Parathyroid adenoma (tissue), 2 donors: ENCODE measurements around the gene CAMTA1.

Experiments used
- H2AFZ ChIP-seq: fragments of 300-600 bp; sonication (generic); one replicate; pipeline ENCODE4 v1.7.0; 2017; ENCODE audit warnings: antibody characterized with exemption, mild to moderate bottlenecking
- H3K27ac ChIP-seq: fragments of 300-600 bp; sonication (generic); one replicate; pipeline ENCODE4 v1.7.0; 2017
- H3K27me3 ChIP-seq: fragments of 300-600 bp; sonication (generic); one replicate; pipeline ENCODE4 v1.7.0; 2017; ENCODE audit warnings: low read length; ENCODE audit not compliant: control insufficient read depth, insufficient read depth
- H3K36me3 ChIP-seq: fragments of 300-600 bp; sonication (generic); one replicate; pipeline ENCODE4 v1.7.0; 2017; ENCODE audit warnings: low read length; ENCODE audit not compliant: control insufficient read depth, insufficient read depth
- H3K4me1 ChIP-seq: fragments of 300-600 bp; sonication (generic); one replicate; pipeline ENCODE4 v1.7.0; 2017; ENCODE audit warnings: control low read depth
- H3K4me2 ChIP-seq: fragments of 300-600 bp; sonication (generic); one replicate; pipeline ENCODE4 v1.7.0; 2017; ENCODE audit warnings: low read length
- H3K4me3 ChIP-seq: fragments of 300-600 bp; sonication (generic); one replicate; pipeline ENCODE4 v1.7.0; 2017; ENCODE audit warnings: low read depth, low read length
- H3K79me2 ChIP-seq: fragments of 300-600 bp; sonication (generic); one replicate; pipeline ENCODE4 v1.7.0; 2017; ENCODE audit warnings: control low read depth
- H3K9ac ChIP-seq: fragments of 300-600 bp; sonication (generic); one replicate; pipeline ENCODE4 v1.7.0; 2017; ENCODE audit warnings: mild to moderate bottlenecking
- H3K9me3 ChIP-seq: fragments of 300-600 bp; sonication (generic); one replicate; pipeline ENCODE4 v1.7.0; 2017; ENCODE audit warnings: low read length; ENCODE audit not compliant: control insufficient read depth
- CTCF ChIP-seq: fragments of 300-600 bp; sonication (generic); IDR thresholded peaks from one replicate; pipeline ENCODE4 v1.7.0; 2017; ENCODE audit warnings: antibody characterized with exemption, mild to moderate bottlenecking
- donor health status: primary hyperparathyroidism.

Gene CAMTA1

DNA sequence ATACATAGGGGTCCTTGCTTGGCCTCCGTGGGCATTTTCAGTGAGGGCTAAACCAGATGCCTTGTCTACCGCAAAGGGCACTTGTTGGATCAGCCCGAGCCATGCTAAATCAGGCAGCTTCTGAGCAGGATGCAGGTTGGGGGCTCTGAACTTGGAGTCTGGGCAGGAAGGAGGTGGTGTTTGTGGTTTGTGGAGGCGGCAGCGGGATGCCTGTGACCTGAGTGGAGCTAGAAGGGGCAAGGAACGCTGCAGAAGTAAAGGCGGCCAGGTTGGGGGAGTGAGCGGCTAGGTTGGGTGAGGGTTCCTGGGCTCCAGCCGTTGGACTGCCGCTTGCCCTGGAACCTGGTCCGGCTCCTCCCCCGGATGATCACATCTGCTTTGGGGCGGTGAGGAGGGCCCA lies 183.9 kb downstream of the CAMTA1 start:
- Histone ChIP-seq H3K27me3 (no peaks in the 10 kb centered on the region), H3K27ac (no peak overlapping the region), H3K4me1 (no peaks in the 10 kb centered on the region), H3K4me2 (no peak overlapping the region), H3K36me3 (no peaks in the 10 kb centered on the region), H3K9me3 (no peaks in the 10 kb centered on the region), H2AFZ (no peak overlapping the region), H3K79me2 (no peaks in the 10 kb centered on the region), H3K4me3 (no peak overlapping the region), H3K9ac (no peak overlapping the region)
- no peak for TF ChIP-seq CTCF

DNA sequence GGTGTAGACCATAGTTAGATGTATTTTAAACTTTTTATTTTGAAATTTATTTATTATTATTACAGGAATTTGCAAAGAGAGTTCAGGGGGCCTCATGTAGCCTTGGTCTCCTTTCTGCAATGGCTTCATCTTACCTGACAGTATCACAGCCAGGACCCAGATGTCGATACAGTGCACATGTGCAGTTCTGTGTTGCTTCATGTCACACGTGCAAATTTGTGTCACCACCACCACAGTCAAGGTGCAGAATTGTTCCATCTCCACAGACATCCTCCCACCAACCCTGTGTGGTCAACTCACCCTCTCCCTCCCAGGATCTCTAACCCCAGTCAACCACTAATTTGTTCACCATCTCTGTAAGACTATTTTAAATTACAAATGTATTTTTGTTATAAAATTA lies 184.5 kb downstream of the CAMTA1 start:
- Histone ChIP-seq H3K4me1 (no peaks in the 10 kb centered on the region), H3K79me2 (no peaks in the 10 kb centered on the region), H3K36me3 (no peaks in the 10 kb centered on the region), H2AFZ (no peak overlapping the region), H3K27ac (no peak overlapping the region), H3K27me3 (no peaks in the 10 kb centered on the region), H3K4me2 (no peak overlapping the region), H3K4me3 (no peak overlapping the region), H3K9me3 (no peaks in the 10 kb centered on the region), H3K9ac (no peak overlapping the region)
- no peak for TF ChIP-seq CTCF

GRCh38 chr1:6970221-6970620 lies 185.0 kb downstream of the CAMTA1 start:
- Histone ChIP-seq H3K4me2 (no peak overlapping the region), H3K27ac (no peak overlapping the region), H3K36me3 (no peaks in the 10 kb centered on the region), H3K27me3 (no peaks in the 10 kb centered on the region), H3K9ac (no peak overlapping the region), H3K79me2 (no peaks in the 10 kb centered on the region), H3K4me3 (no peak overlapping the region), H3K4me1 (no peaks in the 10 kb centered on the region), H3K9me3 (no peaks in the 10 kb centered on the region), H2AFZ (no peak overlapping the region)
- no peak for TF ChIP-seq CTCF

- Histone ChIP-seq H3K27me3 (no peaks in the 10 kb centered on the region), H3K79me2 (no peaks in the 10 kb centered on the region), H3K27ac (no peak overlapping the region), H3K9me3 (no peaks in the 10 kb centered on the region), H3K4me2 (no peak overlapping the region), H2AFZ (no peak overlapping the region), H3K9ac (no peak overlapping the region), H3K36me3 (no peaks in the 10 kb centered on the region), H3K4me3 (no peak overlapping the region), H3K4me1 (no peaks in the 10 kb centered on the region)
- TF ChIP-seq CTCF = no peak
These were observed 185.8 kb downstream of the CAMTA1 start for GRCh38 chr1:6971048-6971447.

DNA sequence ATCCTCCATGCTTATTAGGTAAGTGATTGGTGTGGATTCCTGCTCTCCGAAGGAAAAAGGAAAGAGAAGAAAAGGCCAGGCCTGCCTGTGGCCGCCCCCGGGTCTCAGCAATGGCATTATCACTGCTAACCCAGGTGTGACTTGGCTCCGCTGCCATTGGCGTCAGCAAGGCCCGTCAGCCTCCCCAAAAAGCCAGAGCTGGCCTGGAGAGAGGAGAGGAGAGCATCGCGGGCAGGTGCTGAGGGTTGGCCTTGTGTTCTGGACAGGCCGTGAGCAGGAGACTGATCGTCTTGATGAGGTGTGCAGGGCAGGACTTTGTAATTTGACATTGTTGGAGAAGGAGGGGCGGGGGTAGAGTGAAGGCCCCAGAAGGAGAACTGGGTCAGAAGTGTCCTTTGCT lies 186.4 kb downstream of the CAMTA1 start:
- Histone ChIP-seq H3K4me1 (no peaks in the 10 kb centered on the region), H3K9me3 (no peaks in the 10 kb centered on the region), H3K9ac (no peak overlapping the region), H3K36me3 (no peaks in the 10 kb centered on the region), H3K79me2 (no peaks in the 10 kb centered on the region), H2AFZ (no peak overlapping the region), H3K4me2 (no peak overlapping the region), H3K27ac (no peak overlapping the region), H3K4me3 (no peak overlapping the region), H3K27me3 (no peaks in the 10 kb centered on the region)
- TF ChIP-seq CTCF = no peak
